K562 (cell line): Measurements from ENCODE around the gene JPH3. TPM values are rescaled to one million over a fixed set of nuclear protein-coding genes. Genes with fewer than 3 reads are reported as not detected.

ENCODE experiments used
- ATAC-seq: fragments of 200-7000 bp; cut with Tn5 transposase; 3 replicates; pipeline ENCODE4 v1.9.1; 2020; ENCODE audit warnings: moderate library complexity
- BruUV-seq: library from RNA; stranded (reverse); fragments of 400-500 nt; replicated peaks from 2 replicates; lab custom pipeline; 2021; lab: Mats Ljungman, UMichigan
- CTCF ChIA-PET: fragments of 300-600 bp; formaldehyde crosslinking; extraction: SDS; loops from one replicate; lab custom pipeline; 2021; ENCODE audit warnings: low intra/inter-chr PET ratio; lab: Yijun Ruan, JAX
- POLR2A ChIA-PET: fragments of 300-600, 350-650 bp; sonication (Branson Sonifier 250); formaldehyde crosslinking; extraction: SDS; loops from one replicate; lab custom pipeline; 2021; ENCODE audit warnings: antibody characterized with exemption, inconsistent platforms; lab: Yijun Ruan, JAX
- DNase-seq, 4 experiments: peaks; one replicate each; pipeline versions ENCODE4 v3.0.0 to v3.0.0-alpha.2; 2011 to 2018; ENCODE audit warnings: low spot score in 3 of 4, mixed read lengths in 3 of 4; ENCODE audit errors: extremely low read depth in 1 of 4
- FAIRE-seq: peaks from 2 replicates; lab custom pipeline; 2011; peaks lifted over from hg19 to GRCh38; lab: Jason Lieb, UNC
- H2AFZ ChIP-seq: 2 replicates; pipeline ENCODE4 v1.6.0; 2011; ENCODE audit warnings: low read depth, low read length, control low read depth, inconsistent platforms
- H3K27ac ChIP-seq: fragments of 200-600 bp; 3 replicates; pipeline ENCODE4 v1.8.0; 2011; ENCODE audit warnings: low read depth, mild to moderate bottlenecking, control low read depth, inconsistent platforms, low read length, moderate library complexity, mixed read lengths; ENCODE audit errors: extremely low read depth
- H3K27me3 ChIP-seq, 2 experiments: fragments of 300-600 bp in 1 of 2; 2 replicates in 1 of 2; 3 replicates in 1 of 2; pipeline versions ENCODE4 v1.6.0 to v1.8.0; 2011; ENCODE audit warnings: inconsistent platforms in 2 of 2, low read length in 2 of 2, mild to moderate bottlenecking in 1 of 2, mixed read lengths in 1 of 2, moderate library complexity in 1 of 2; ENCODE audit not compliant: control insufficient read depth in 2 of 2, insufficient read depth in 2 of 2
- H3K36me3 ChIP-seq: fragments of 300-600 bp; 3 replicates; pipeline ENCODE4 v1.8.0; 2011; ENCODE audit warnings: mild to moderate bottlenecking, low read length, inconsistent platforms; ENCODE audit not compliant: control insufficient read depth, insufficient read depth
- H3K4me1 ChIP-seq, 2 experiments: fragments of 200-600 bp in 1 of 2; replicated peaks in 1 of 2; 2 replicates in 1 of 2; 3 replicates in 1 of 2; pipeline versions ENCODE4 v1.5.1 to v1.8.0; 2011; ENCODE audit warnings: inconsistent platforms in 2 of 2, low read length in 2 of 2, mild to moderate bottlenecking in 1 of 2, mixed read lengths in 1 of 2, moderate library complexity in 1 of 2; ENCODE audit not compliant: control insufficient read depth in 2 of 2, insufficient read depth in 2 of 2
- H3K4me2 ChIP-seq: 2 replicates; pipeline ENCODE4 v1.6.1; 2011; ENCODE audit warnings: low read length, control low read depth, inconsistent platforms, mixed read lengths; ENCODE audit not compliant: insufficient read depth
- H3K4me3 ChIP-seq: fragments of 200-600 bp; sonication (generic), shearing (Covaris generic); 2 replicates; pipeline ENCODE4 v1.5.1; 2016; ENCODE audit warnings: control low read depth, inconsistent platforms
- H3K79me2 ChIP-seq: fragments of 200-600 bp; 3 replicates; pipeline ENCODE4 v1.8.0; 2011; ENCODE audit warnings: low read length, inconsistent platforms; ENCODE audit not compliant: control insufficient read depth, insufficient read depth
- H3K9ac ChIP-seq, 2 experiments: 2 replicates each; pipeline versions ENCODE4 v1.6.0 to v1.6.1; 2011; ENCODE audit warnings: low read depth in 2 of 2, low read length in 2 of 2, control low read depth in 1 of 2, inconsistent platforms in 1 of 2, mild to moderate bottlenecking in 1 of 2, mixed read lengths in 1 of 2; ENCODE audit not compliant: insufficient read depth in 1 of 2
- H3K9me1 ChIP-seq: one replicate; pipeline ENCODE4 v1.6.0; 2011; ENCODE audit warnings: inconsistent platforms, mild to moderate bottlenecking, low read length, moderate library complexity; ENCODE audit not compliant: control insufficient read depth, insufficient read depth
- H3K9me3 ChIP-seq: replicated peaks from 2 replicates; pipeline ENCODE4 v1.5.1; 2011; ENCODE audit warnings: low read depth, low read length, inconsistent platforms; ENCODE audit not compliant: control insufficient read depth, insufficient read depth
- H4K20me1 ChIP-seq: replicated peaks from 2 replicates; pipeline ENCODE4 v1.6.1; 2011; ENCODE audit warnings: low read length, inconsistent platforms, mixed read lengths; ENCODE audit not compliant: control insufficient read depth, insufficient read depth
- CTCF ChIP-seq, 3 experiments: IDR thresholded peaks in 2 of 3; conservative IDR thresholded peaks in 1 of 3; 2 replicates each; pipeline ENCODE4 v1.5.1; 2011 to 2012; ENCODE audit warnings: low read length in 3 of 3, mild to moderate bottlenecking in 3 of 3, control low read depth in 2 of 3, improper control_type of control experiment in 1 of 3, inconsistent platforms in 1 of 3, low read depth in 1 of 3, mixed read lengths in 1 of 3, moderate library complexity in 1 of 3; ENCODE audit not compliant: insufficient read depth in 2 of 3
- RAD21 ChIP-seq, 2 experiments: fragments of 250-450 bp in 1 of 2; fragments of 450-650 bp in 1 of 2; sonication (Bioruptor Pico) in 1 of 2; formaldehyde crosslinking in 1 of 2; IDR thresholded peaks in 1 of 2; conservative IDR thresholded peaks in 1 of 2; 2 replicates each; pipeline versions ENCODE4 v1.4.0 to v1.8.0; 2020 to 2022; ENCODE audit warnings: mild to moderate bottlenecking in 2 of 2, moderate library complexity in 1 of 2
- ZZZ3 ChIP-seq: fragments of 450-650 bp; IDR thresholded peaks from 2 replicates; pipeline ENCODE4 v1.6.1; 2016; ENCODE audit warnings: antibody characterized with exemption, mild to moderate bottlenecking, moderate library complexity
- WGBS: fragments of 100-300 bp; shearing (Covaris generic); methylation state at CpG from one replicate; pipeline ENCODE4 v1.1.6; 2016; ENCODE audit warnings: low coverage, mixed read lengths; ENCODE audit not compliant: insufficient coverage; ENCODE audit errors: missing lambda C conversion rate; 5-methylcytosine and 5-hydroxymethylcytosine counted together
- in situ Hi-C: fragments of 300-500 bp; cut with MboI; formaldehyde crosslinking; loops from 4 replicates; pipeline ENCODE4 v1.15.0; 2018; ENCODE audit warnings: inconsistent platforms, mixed read lengths
- intact Hi-C: fragments of 100-400 bp; cut with micrococcal nuclease; formaldehyde crosslinking; loops from 2 replicates; pipeline ENCODE4 v1.14.2; 2022
- polyA plus RNA-seq, 8 experiments: library from polyadenylated mRNA; depleted of rRNA in 4 of 8; stranded (reverse) in 5 of 8; unstranded in 3 of 8; fragments of >200 nt; fragmentation: Nextera tagmentation in 2 of 8; fragmentation: Illumina TruSeq in 1 of 8; extraction: Ambion mirVana in 2 of 8; extraction: Trizol in 1 of 8; gene quantifications; 2 replicates each; pipeline versions ENCODE4 v1.2.1 to v1.2.3, GENCODE V29; 2011 to 2014; ENCODE audit warnings: inconsistent platforms in 1 of 8, missing spikeins in 1 of 8
- total RNA-seq, 7 experiments: library from RNA; depleted of rRNA in 6 of 7; stranded (reverse); fragments of >200 nt in 6 of 7; fragmentation: Illumina TruSeq in 2 of 7; extraction: Trizol in 2 of 7; gene quantifications; 2 replicates each; pipeline versions ENCODE4 v1.2.1 to v1.2.3, GENCODE V29; 2011 to 2021; ENCODE audit warnings: low replicate concordance in 1 of 7

The JPH3 gene
- total and polyA plus RNA-seq, 9 of the 15 experiments (the other 6 are each of a cell fraction or from before 2014, with no cell fraction given): 0.01 TPM; not detected in 8

DNA sequence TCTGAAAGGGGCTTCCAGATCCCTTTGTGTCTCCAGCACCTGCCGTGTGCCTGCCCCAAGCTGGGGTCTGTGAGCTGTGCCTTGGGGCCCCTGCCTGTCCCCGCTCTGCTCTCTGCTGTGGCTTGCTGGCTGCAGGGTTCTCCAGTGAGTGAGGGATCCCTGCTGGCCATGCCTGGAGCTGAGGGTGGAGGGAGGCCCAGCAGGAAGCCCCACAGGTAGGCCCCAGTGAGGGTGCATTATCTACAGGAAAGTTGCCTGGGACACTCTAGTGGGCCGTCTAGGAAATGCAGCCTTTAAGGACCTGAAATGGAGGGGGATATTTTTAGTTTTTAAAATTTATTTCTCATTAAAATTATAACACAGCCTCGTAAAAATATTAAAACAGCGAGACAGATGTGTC, 50.9 kb downstream of the JPH3 start:
- in situ Hi-C loops: no loop called here

More for the DNA sequence above, 50.9 kb downstream of the JPH3 start:
- Histone ChIP-seq H3K4me2 (no peak overlapping the region), H3K79me2 (no peaks in the 10 kb centered on the region), H3K9me3 (no peaks in the 10 kb centered on the region), H3K4me1 (peaks cover 0 to 27% of the 10 kb centered on the region in 2 experiments; a peak in 1 of 5 replicates), H3K36me3 (no peaks in the 10 kb centered on the region), H3K9me1 (no peaks in the 10 kb centered on the region), H3K9ac (no peak overlapping the region), H4K20me1 (peaks cover 24% of the 10 kb centered on the region), H3K27me3 (peaks cover 66 to 80% of the 10 kb centered on the region in 2 experiments), H3K4me3 (no peak overlapping the region), H3K27ac (no peak overlapping the region), H2AFZ (no peak overlapping the region)
- intact Hi-C loops: no loop called here
- WGBS: 4% methylated on average over 5 of the region's 5 CpGs
- no TSS peak for BruUV-seq
- TF ChIP-seq RAD21 (CRISPR knock-in tag; conservative IDR thresholded peaks at IDR 0.05 in 1 of 2, IDR thresholded peaks at IDR 0.05 in 1 of 2) (0 out of 4 replicates have a peak, but pooled peaks of 1 of the 2 experiments have one; percentile 30), ZZZ3 (no peak), CTCF (IDR thresholded peaks at IDR 0.05 in 2 of 3, conservative IDR thresholded peaks at IDR 0.05 in 1 of 3; ENCODE audit: insufficient read depth in 2 of 3, low read depth in 1 of 3, low read length in 3 of 3) (peak; percentile 53 to 58 (median 57); a peak in 5 of 6 replicates)
- ATAC-seq (peak; percentile 83), FAIRE-seq (peak; percentile 15), DNase-seq (peak; percentile 49 to 66 (median 62))
- ChIA-PET CTCF (no interaction called here), POLR2A (interaction anchor here (0.5 kb wide), 2 partner anchors 22 to 96 kb away, joined by 3 read pairs; no protein-coding TSS in a partner anchor)
